Breast epithelium (tissue), 4 donors: ENCODE data around the gene FARP1. TPM values are rescaled to one million over a fixed set of nuclear protein-coding genes. Genes with fewer than 3 reads are reported as not detected.
"Not testable (repeated sequence)": the region's sequence is repeated elsewhere in the genome, so short reads cannot be mapped to it uniquely, and the experiment has no call there.

Experiments used
- DNase-seq, 2 donors: peaks; one replicate each; pipeline ENCODE4 v3.0.0-alpha.2; 2019; ENCODE audit warnings: low spot score in 2 of 2
- H3K27ac ChIP-seq, 2 donors: fragments of 200-600 bp; sonication (generic) in 1 of 2; one replicate each; pipeline ENCODE4 v1.5.1; 2016 to 2019; ENCODE audit warnings: mild to moderate bottlenecking in 1 of 2
- H3K27me3 ChIP-seq, 2 donors: fragments of 200-600 bp; sonication (generic) in 1 of 2; one replicate each; pipeline versions ENCODE4 v1.5.1 to v1.6.0; 2017 to 2019; ENCODE audit warnings: control low read depth in 1 of 2, mild to moderate bottlenecking in 1 of 2
- H3K36me3 ChIP-seq: fragments of 200-600 bp; one replicate; pipeline ENCODE4 v1.5.1; 2019
- H3K4me1 ChIP-seq, 2 donors: fragments of 200-600 bp; sonication (generic); one replicate each; pipeline ENCODE4 v1.5.1; 2016 to 2019; ENCODE audit warnings: control low read depth in 1 of 2
- H3K4me3 ChIP-seq, 3 donors: fragments of 200-600 bp; sonication (generic); 1 replicate in 2 of 3; 2 replicates in 1 of 3; pipeline ENCODE4 v1.5.1; 2016 to 2019; ENCODE audit warnings: mild to moderate bottlenecking in 3 of 3, moderate library complexity in 2 of 3
- H3K9me3 ChIP-seq, 2 donors: fragments of 200-600 bp; sonication (generic) in 1 of 2; one replicate each; pipeline ENCODE4 v1.5.1; 2016 to 2019; ENCODE audit warnings: control low read depth in 1 of 2
- POLR2A ChIP-seq: fragments of 450-650 bp; IDR thresholded peaks from one replicate; pipeline ENCODE4 v1.6.1; 2016; ENCODE audit warnings: antibody characterized with exemption, mild to moderate bottlenecking, moderate library complexity
- POLR2AphosphoS5 ChIP-seq, 3 donors: sonication (generic); formaldehyde crosslinking; IDR thresholded peaks; one replicate each; pipeline ENCODE4 v1.6.1; 2017; ENCODE audit warnings: antibody characterized with exemption in 3 of 3
- intact Hi-C: fragments of 100-400 bp; cut with DNase I; formaldehyde crosslinking; loops from one replicate; pipeline ENCODE4 v1.15.1; 2023; ENCODE audit warnings: low total_unique reads
- total RNA-seq, 3 donors: library from RNA; depleted of rRNA; stranded (reverse); fragments of >200 nt; gene quantifications; one replicate each; pipeline ENCODE4 v1.1.0, GENCODE V29; 2016
- TF ChIP-seq, protein P1 (sequence below), 3 donors: fragments of 450-650 bp; IDR thresholded peaks; one replicate each; pipeline ENCODE4 v1.5.1; 2016 to 2017; ENCODE audit warnings: antibody characterized with exemption in 3 of 3, mild to moderate bottlenecking in 3 of 3, moderate library complexity in 3 of 3

Gene FARP1
- total RNA-seq, 3 donors from 2014 or later, result 29.8 to 97.3 (median 80.1) TPM

GRCh38 chr13:98265692-98266551 lies 123.0 kb downstream of the FARP1 start:
- Histone ChIP-seq H3K27ac (peak overlapping the region; percentile 20 to 61), H3K9me3 (no peaks in the 10 kb centered on the region), H3K4me1 (peaks cover 0 to 3% of the 10 kb centered on the region in 2 donors), H3K4me3 (no peak overlapping the region), H3K27me3 (no peaks in the 10 kb centered on the region), H3K36me3 (no peaks in the 10 kb centered on the region)
- intact Hi-C loops, result no loop called here
- DNase-seq, result no peak
- no peak for TF ChIP-seq POLR2A
- TF ChIP-seq, protein P1, sequence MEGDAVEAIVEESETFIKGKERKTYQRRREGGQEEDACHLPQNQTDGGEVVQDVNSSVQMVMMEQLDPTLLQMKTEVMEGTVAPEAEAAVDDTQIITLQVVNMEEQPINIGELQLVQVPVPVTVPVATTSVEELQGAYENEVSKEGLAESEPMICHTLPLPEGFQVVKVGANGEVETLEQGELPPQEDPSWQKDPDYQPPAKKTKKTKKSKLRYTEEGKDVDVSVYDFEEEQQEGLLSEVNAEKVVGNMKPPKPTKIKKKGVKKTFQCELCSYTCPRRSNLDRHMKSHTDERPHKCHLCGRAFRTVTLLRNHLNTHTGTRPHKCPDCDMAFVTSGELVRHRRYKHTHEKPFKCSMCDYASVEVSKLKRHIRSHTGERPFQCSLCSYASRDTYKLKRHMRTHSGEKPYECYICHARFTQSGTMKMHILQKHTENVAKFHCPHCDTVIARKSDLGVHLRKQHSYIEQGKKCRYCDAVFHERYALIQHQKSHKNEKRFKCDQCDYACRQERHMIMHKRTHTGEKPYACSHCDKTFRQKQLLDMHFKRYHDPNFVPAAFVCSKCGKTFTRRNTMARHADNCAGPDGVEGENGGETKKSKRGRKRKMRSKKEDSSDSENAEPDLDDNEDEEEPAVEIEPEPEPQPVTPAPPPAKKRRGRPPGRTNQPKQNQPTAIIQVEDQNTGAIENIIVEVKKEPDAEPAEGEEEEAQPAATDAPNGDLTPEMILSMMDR (IDR thresholded peaks at IDR 0.05), result no peak
- no peak for TF ChIP-seq POLR2AphosphoS5 (IDR thresholded peaks at IDR 0.05)

- H3K27ac ChIP-seq, result peak overlapping the region; percentile 26 to 46
- no peak for DNase-seq
- intact Hi-C loops, result no loop called here
- no peaks in the 10 kb centered on the region for H3K4me1 ChIP-seq
- TF ChIP-seq POLR2AphosphoS5 (IDR thresholded peaks at IDR 0.05), result no peak
- TF ChIP-seq, protein P1 (IDR thresholded peaks at IDR 0.05), result no peak
- no peak for TF ChIP-seq POLR2A
- peak overlapping the region in 1 of 3 donors; percentile 29 for H3K4me3 ChIP-seq
- no peaks in the 10 kb centered on the region for H3K9me3 ChIP-seq
- H3K27me3 ChIP-seq, result no peaks in the 10 kb centered on the region
- no peaks in the 10 kb centered on the region for H3K36me3 ChIP-seq
Measured at GRCh38 chr13:98267080-98267912, 124.4 kb downstream of the FARP1 start.

DNA sequence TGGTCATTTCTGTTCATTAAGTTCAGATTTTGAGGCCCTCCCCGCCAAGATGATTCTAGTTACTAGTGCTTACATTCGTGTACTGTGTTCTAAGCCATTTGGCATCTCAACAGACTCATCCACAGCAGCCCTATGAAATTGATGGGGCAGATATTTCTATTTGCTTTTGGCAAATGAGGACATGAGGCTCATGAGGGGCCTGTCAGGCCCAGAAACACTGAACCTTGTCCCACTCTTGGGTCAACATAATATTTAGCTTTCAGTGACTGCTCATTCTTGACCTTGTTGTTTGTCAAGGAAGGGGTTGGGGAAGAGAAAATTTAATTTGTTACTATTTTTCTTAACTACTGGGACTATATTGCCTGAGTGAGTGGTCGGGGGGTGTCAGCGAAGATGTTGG lies 126.5 kb downstream of the FARP1 start:
- no peak for DNase-seq
- Histone ChIP-seq H3K36me3 (no peaks in the 10 kb centered on the region), H3K4me1 (no peaks in the 10 kb centered on the region), H3K9me3 (no peaks in the 10 kb centered on the region), H3K27ac (no peak overlapping the region), H3K4me3 (no peak overlapping the region), H3K27me3 (no peaks in the 10 kb centered on the region)
- TF ChIP-seq POLR2A, result no peak
- TF ChIP-seq, protein P1 (IDR thresholded peaks at IDR 0.05), result no peak
- TF ChIP-seq POLR2AphosphoS5 (IDR thresholded peaks at IDR 0.05), result no peak
- intact Hi-C loops, result no loop called here

GRCh38 chr13:98270819-98271218 lies 127.9 kb downstream of the FARP1 start:
- TF ChIP-seq POLR2AphosphoS5 (IDR thresholded peaks at IDR 0.05) (no peak), POLR2A (no peak)
- TF ChIP-seq, protein P1 (IDR thresholded peaks at IDR 0.05), result no peak
- no peak for DNase-seq
- peaks cover 0 to 2% of the 10 kb centered on the region in 2 donors for H3K4me1 ChIP-seq
- H3K9me3 ChIP-seq, result no peaks in the 10 kb centered on the region
- H3K4me3 ChIP-seq, result no peak overlapping the region
- intact Hi-C loops, result no loop called here
- no peaks in the 10 kb centered on the region for H3K36me3 ChIP-seq
- H3K27ac ChIP-seq, result no peak overlapping the region
- no peaks in the 10 kb centered on the region for H3K27me3 ChIP-seq

DNA sequence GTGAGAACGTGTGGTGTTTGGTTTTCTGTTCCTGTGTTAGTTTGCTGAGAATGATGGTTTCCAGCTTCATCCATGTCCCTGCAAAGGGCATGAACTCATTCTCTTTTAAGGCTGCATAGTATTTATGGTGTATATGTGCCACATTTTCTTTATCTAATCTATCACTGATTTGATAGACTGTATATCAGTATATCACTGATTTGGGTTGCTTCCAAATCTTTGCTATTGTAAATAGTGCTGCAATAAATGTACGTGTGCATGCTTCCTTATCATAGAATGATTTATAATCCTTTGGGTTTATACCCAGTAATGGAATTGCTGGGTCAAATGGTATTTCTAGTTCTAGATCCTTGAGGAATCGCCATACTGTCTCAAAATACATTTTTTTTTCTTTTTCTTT lies 128.8 kb downstream of the FARP1 start:
- DNase-seq, H3K27ac ChIP-seq, H3K4me1 ChIP-seq, intact Hi-C loops, H3K9me3 ChIP-seq, H3K4me3 ChIP-seq, H3K36me3 ChIP-seq, H3K27me3 ChIP-seq: not testable (repeated sequence)
